Activated CD8-positive, alpha-beta memory T cell treated with anti-CD3 and anti-CD28 coated beads, Interleukin-2, amount 50 U/mL, for 24 hours (primary cell): ENCODE data around the gene AGTR1.
"Not testable (repeated sequence)": the region's sequence is repeated elsewhere in the genome, so short reads cannot be mapped to it uniquely, and the experiment has no call there.

ENCODE experiments used
- DNase-seq: peaks from one replicate; pipeline ENCODE4 v3.0.0-alpha.2; 2020; ENCODE audit errors: extremely low read depth

AGTR1 gene

GRCh38 chr3:148758303-148758884 lies 60.7 kb downstream of the AGTR1 start:
- DNase-seq = no peak

GRCh38 chr3:148759430-148759829 lies 61.7 kb downstream of the AGTR1 start:
- DNase-seq = no peak

GRCh38 chr3:148763156-148763680 lies 65.5 kb downstream of the AGTR1 start:
- no peak for DNase-seq

- DNase-seq = no peak
These were observed 66.6 kb downstream of the AGTR1 start for GRCh38 chr3:148763986-148764935.

GRCh38 chr3:148772361-148772760 lies 74.7 kb downstream of the AGTR1 start:
- no peak for DNase-seq

GRCh38 chr3:148772835-148773234 lies 75.1 kb downstream of the AGTR1 start:
- no peak for DNase-seq

GRCh38 chr3:148773805-148774204 lies 76.1 kb downstream of the AGTR1 start:
- no peak for DNase-seq

- DNase-seq = no peak
These were observed 81.2 kb downstream of the AGTR1 start for GRCh38 chr3:148778926-148779325.

GRCh38 chr3:148785026-148785425 lies 87.3 kb downstream of the AGTR1 start:
- DNase-seq = not testable (repeated sequence)

GRCh38 chr3:148786159-148786558 lies 88.5 kb downstream of the AGTR1 start:
- not testable (repeated sequence) for DNase-seq

GRCh38 chr3:148789146-148789545 lies 91.4 kb downstream of the AGTR1 start:
- DNase-seq = no peak

GRCh38 chr3:148789906-148790305 lies 92.2 kb downstream of the AGTR1 start:
- DNase-seq = no peak

- DNase-seq = no peak
These were observed 92.7 kb downstream of the AGTR1 start for GRCh38 chr3:148790370-148790769.

GRCh38 chr3:148790851-148791735 lies 93.4 kb downstream of the AGTR1 start:
- no peak for DNase-seq

- DNase-seq = no peak
These were observed 94.2 kb downstream of the AGTR1 start for GRCh38 chr3:148791920-148792319.

- no peak for DNase-seq
These were observed 94.8 kb downstream of the AGTR1 start for GRCh38 chr3:148792516-148792915.
